Activated CD4-positive, alpha-beta memory T cell treated with anti-CD3 and anti-CD28 coated beads, Interleukin-2, amount 10 ng/mL, durations not matched to agents 7 days and 5 days (primary cell): ENCODE measurements around the gene RHBDL2. TPM values are rescaled to one million over a fixed set of nuclear protein-coding genes. Genes with fewer than 3 reads are reported as not detected.
"Not testable (repeated sequence)": the region's sequence is repeated elsewhere in the genome, so short reads cannot be mapped to it uniquely, and the experiment has no call there.

Source experiments
- CTCF ChIA-PET: fragments of 350-600 bp; sonication (Branson Sonifier 250); formaldehyde crosslinking; loops from one replicate; lab custom pipeline; 2021; ENCODE audit warnings: antibody characterized with exemption, inconsistent platforms; lab: Charles Lee
- POLR2A ChIA-PET: fragments of 350-600 bp; sonication (Branson Sonifier 250); formaldehyde crosslinking; loops from one replicate; lab custom pipeline; 2021; ENCODE audit warnings: antibody characterized with exemption; lab: Charles Lee
- DNase-seq: peaks from one replicate; pipeline ENCODE4 v3.0.0-alpha.2; 2020
- H3K27ac Mint-ChIP-seq: one replicate; pipeline ENCODE4 v1.8.0; 2021; ENCODE audit warnings: mild to moderate bottlenecking, mixed read lengths
- H3K27me3 Mint-ChIP-seq: one replicate; pipeline ENCODE4 v1.8.0; 2021; ENCODE audit warnings: mixed read lengths
- H3K36me3 Mint-ChIP-seq: one replicate; pipeline ENCODE4 v1.8.0; 2021; ENCODE audit warnings: low read depth, mixed read lengths
- H3K4me1 Mint-ChIP-seq: one replicate; pipeline ENCODE4 v1.8.0; 2021; ENCODE audit warnings: mixed read lengths
- H3K4me3 Mint-ChIP-seq: one replicate; pipeline ENCODE4 v1.8.0; 2021; ENCODE audit warnings: mild to moderate bottlenecking, mixed read lengths
- H3K9me3 Mint-ChIP-seq: one replicate; pipeline ENCODE4 v1.8.0; 2021; ENCODE audit warnings: mixed read lengths
- total RNA-seq, 2 experiments: library from RNA; stranded (reverse); gene quantifications; one replicate each; pipeline ENCODE4 v1.2.3, GENCODE V29; 2021

RHBDL2 gene, protein sequence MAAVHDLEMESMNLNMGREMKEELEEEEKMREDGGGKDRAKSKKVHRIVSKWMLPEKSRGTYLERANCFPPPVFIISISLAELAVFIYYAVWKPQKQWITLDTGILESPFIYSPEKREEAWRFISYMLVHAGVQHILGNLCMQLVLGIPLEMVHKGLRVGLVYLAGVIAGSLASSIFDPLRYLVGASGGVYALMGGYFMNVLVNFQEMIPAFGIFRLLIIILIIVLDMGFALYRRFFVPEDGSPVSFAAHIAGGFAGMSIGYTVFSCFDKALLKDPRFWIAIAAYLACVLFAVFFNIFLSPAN
- not detected for total RNA-seq

- ChIA-PET POLR2A (no interaction called here), CTCF (no interaction called here)
- peaks cover 6% of the 10 kb centered on the region for H3K4me1 Mint-ChIP-seq
- no peaks in the 10 kb centered on the region for H3K9me3 Mint-ChIP-seq
- no peaks in the 10 kb centered on the region for H3K36me3 Mint-ChIP-seq
- peaks cover 4% of the 10 kb centered on the region for H3K27me3 Mint-ChIP-seq
- no peak within 1 kb of the TSS for H3K27ac Mint-ChIP-seq
- no peak within 1 kb of the TSS for H3K4me3 Mint-ChIP-seq
- DNase-seq = no peak
Observed at GRCh38 chr1:38941527-38942019, at the start of gene RHBDL2. RHBDL2 (minus strand) TSS chr1:38941830; CDS start chr1:38919212, 22,618 bp downstream.

- DNase-seq = peak; percentile 96
- Mint-ChIP-seq H3K4me1 (peaks cover 50% of the 10 kb centered on the region), H3K27me3 (no peaks in the 10 kb centered on the region), H3K4me3 (peak within 1 kb of the TSS; percentile 91), H3K27ac (peak within 1 kb of the TSS; percentile 72), H3K36me3 (peaks cover 30% of the 10 kb centered on the region), H3K9me3 (no peaks in the 10 kb centered on the region)
- CTCF ChIA-PET = interaction anchor here (1.0 to 1.2 kb wide), 3 partner anchors 14 to 98 kb away, joined by 3 to 5 read pairs (median 4); partner anchors contain the start of gene NDUFS5
- POLR2A ChIA-PET = interaction anchor here (0.7 to 3.1 kb wide), 4 partner anchors 9 to 117 kb away, joined by 3 to 17 read pairs (median 6); partner anchors contain the start of genes MYCBP and NDUFS5
Observed at GRCh38 chr1:38990738-38991637, 49.4 kb upstream of the RHBDL2 start, which contains the start of gene AKIRIN1. AKIRIN1 (plus strand) TSS chr1:38991276; CDS start chr1:38991381, 105 bp downstream.

DNA sequence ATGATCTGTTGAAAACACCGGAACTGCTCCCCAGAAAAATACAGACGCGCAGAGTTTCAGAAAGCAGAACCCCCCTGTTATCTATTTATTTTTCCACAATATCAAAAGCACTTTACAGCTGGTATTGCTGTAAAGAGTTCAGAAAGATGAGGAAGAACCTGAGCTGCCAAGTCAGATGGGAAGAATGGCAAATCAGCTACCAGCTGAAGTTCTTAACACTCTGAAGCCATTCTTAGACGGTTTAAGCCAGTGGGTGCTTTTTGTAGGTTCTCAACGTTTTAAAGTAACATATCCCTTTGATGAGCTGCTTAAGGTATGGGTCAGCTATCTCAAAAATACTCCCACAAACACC, 48.7 kb upstream of the RHBDL2 start:
- H3K27ac Mint-ChIP-seq = peak overlapping the region; percentile 68
- ChIA-PET POLR2A (interaction anchor here (0.7 to 3.1 kb wide), 4 partner anchors 8 to 117 kb away, joined by 3 to 17 read pairs (median 6); partner anchors contain the start of genes MYCBP and NDUFS5), CTCF (interaction anchor here (1.0 to 1.2 kb wide), 3 partner anchors 13 to 99 kb away, joined by 3 to 5 read pairs (median 4); partner anchors contain the start of gene NDUFS5)
- peak overlapping the region; percentile 72 for H3K4me3 Mint-ChIP-seq
- peaks cover 28% of the 10 kb centered on the region for H3K36me3 Mint-ChIP-seq
- H3K27me3 Mint-ChIP-seq = no peaks in the 10 kb centered on the region
- no peaks in the 10 kb centered on the region for H3K9me3 Mint-ChIP-seq
- peaks cover 44% of the 10 kb centered on the region for H3K4me1 Mint-ChIP-seq
- no peak for DNase-seq

DNA sequence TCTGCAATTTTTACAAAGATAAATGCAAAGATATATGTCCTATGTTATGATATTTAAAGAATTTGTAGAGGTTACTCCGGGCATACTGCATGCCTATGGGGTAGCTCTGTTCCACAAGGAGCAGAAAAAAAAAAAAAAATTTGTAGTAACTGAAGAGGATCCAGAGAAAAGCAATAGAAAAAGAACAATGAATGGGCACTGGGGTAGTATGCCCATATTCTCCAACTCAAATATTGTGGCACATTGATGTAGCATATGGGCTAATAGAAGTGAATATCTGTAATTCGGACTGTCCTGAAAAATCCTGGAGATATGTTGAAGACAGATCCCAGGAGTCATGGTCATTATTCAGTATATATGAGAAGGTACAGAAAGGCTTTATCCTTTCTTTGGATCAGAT, 48.3 kb upstream of the RHBDL2 start:
- H3K9me3 Mint-ChIP-seq = no peaks in the 10 kb centered on the region
- H3K4me3 Mint-ChIP-seq = peak overlapping the region; percentile 72
- CTCF ChIA-PET = interaction anchor here (1.0 to 1.2 kb wide), 3 partner anchors 13 to 99 kb away, joined by 3 to 5 read pairs (median 4); partner anchors contain the start of gene NDUFS5
- peak overlapping the region; percentile 68 for H3K27ac Mint-ChIP-seq
- H3K36me3 Mint-ChIP-seq = peaks cover 24% of the 10 kb centered on the region
- DNase-seq = no peak
- H3K27me3 Mint-ChIP-seq = no peaks in the 10 kb centered on the region
- POLR2A ChIA-PET = interaction anchor here (1.0 to 3.1 kb wide), 3 partner anchors 8 to 36 kb away, joined by 3 to 17 read pairs (median 10); partner anchors contain the start of gene NDUFS5
- H3K4me1 Mint-ChIP-seq = peaks cover 40% of the 10 kb centered on the region

- not testable (repeated sequence) for H3K27me3 Mint-ChIP-seq
- H3K4me1 Mint-ChIP-seq = peaks cover 20% of the 10 kb centered on the region
Observed at GRCh38 chr1:38979380-38979779, 37.8 kb upstream of the RHBDL2 start.

GRCh38 chr1:38978245-38978542, 36.6 kb upstream of the RHBDL2 start:
- H3K4me3 Mint-ChIP-seq = peak overlapping the region; percentile 68
- peak overlapping the region; percentile 95 for H3K27ac Mint-ChIP-seq
- H3K9me3 Mint-ChIP-seq = peaks cover 20% of the 10 kb centered on the region
- peaks cover 20% of the 10 kb centered on the region for H3K36me3 Mint-ChIP-seq
- DNase-seq = peak; percentile 37
- H3K4me1 Mint-ChIP-seq = peaks cover 20% of the 10 kb centered on the region
- ChIA-PET CTCF (interaction anchor here (0.8 kb wide), 1 partner anchor 20 kb away, joined by 3 read pairs; no protein-coding TSS in a partner anchor), POLR2A (interaction anchor here (0.7 to 2.2 kb wide), 8 partner anchors 12 to 419 kb away, joined by 3 to 17 read pairs (median 4); partner anchors contain the start of genes AKIRIN1 and NDUFS5)
- not testable (repeated sequence) for H3K27me3 Mint-ChIP-seq

More at GRCh38 chr1:38979380-38979779, 37.8 kb upstream of the RHBDL2 start:
- DNase-seq, H3K27ac Mint-ChIP-seq, POLR2A ChIA-PET, H3K4me3 Mint-ChIP-seq: not testable (repeated sequence)
- CTCF ChIA-PET = interaction anchor here (0.7 kb wide), 1 partner anchor 237 kb away, joined by 3 read pairs; no protein-coding TSS in a partner anchor
- peaks cover 20% of the 10 kb centered on the region for H3K9me3 Mint-ChIP-seq
- H3K36me3 Mint-ChIP-seq = peaks cover 20% of the 10 kb centered on the region

- H3K27me3 Mint-ChIP-seq = not testable (repeated sequence)
- H3K27ac Mint-ChIP-seq = peak overlapping the region; percentile 95
- DNase-seq = peak; percentile 82
- POLR2A ChIA-PET = interaction anchor here (0.7 to 2.2 kb wide), 8 partner anchors 12 to 418 kb away, joined by 3 to 17 read pairs (median 4); partner anchors contain the start of genes AKIRIN1 and NDUFS5
- CTCF ChIA-PET = interaction anchor here (0.7 to 1.6 kb wide), 5 partner anchors 12 to 106 kb away, joined by 3 to 4 read pairs (median 3); partner anchors contain the start of gene AKIRIN1
- H3K4me1 Mint-ChIP-seq = peaks cover 25% of the 10 kb centered on the region
- H3K36me3 Mint-ChIP-seq = peaks cover 20% of the 10 kb centered on the region
- H3K4me3 Mint-ChIP-seq = peak overlapping the region; percentile 68
- H3K9me3 Mint-ChIP-seq = peaks cover 20% of the 10 kb centered on the region
Observed at GRCh38 chr1:38977399-38978244, 36.0 kb upstream of the RHBDL2 start.

DNA sequence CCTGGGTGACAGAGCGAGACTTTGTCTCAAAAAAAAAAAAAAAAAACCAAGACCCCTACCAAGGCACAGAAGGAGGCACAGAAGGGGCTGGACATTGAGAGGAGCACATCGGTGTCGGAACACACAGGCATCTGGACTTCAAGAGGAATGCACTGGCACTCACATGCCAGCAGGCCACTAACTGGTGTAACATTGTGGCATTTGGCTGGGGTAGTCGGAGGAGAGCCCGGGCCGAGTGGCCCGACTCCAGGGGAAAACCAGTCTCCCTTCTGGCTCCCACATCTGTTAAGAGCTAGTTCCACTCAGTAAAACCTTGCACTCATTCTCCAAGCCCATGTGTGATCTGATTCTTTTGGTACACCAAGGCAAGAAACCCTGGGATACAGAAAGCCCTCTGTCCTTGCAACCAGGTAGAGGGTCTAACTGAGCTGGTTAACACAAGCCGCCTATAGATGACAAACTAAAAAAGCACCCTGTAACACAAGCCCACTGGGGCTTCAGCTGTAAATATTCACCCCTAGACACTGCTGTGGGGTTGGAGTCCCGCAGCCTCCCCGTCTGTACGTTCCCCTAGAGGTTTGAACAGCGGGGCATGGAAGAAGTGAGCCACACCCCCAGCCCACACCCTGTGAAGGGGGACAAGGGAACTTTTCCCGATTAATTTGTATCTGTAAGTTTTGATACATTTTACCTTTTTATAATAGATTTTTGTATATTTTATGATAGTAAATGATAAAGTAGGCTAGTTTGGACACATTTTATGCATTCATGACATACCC, 32.2 kb upstream of the RHBDL2 start:
- Mint-ChIP-seq H3K27ac (no peak overlapping the region), H3K4me3 (no peak overlapping the region), H3K27me3 (no peaks in the 10 kb centered on the region), H3K4me1 (peaks cover 21% of the 10 kb centered on the region), H3K9me3 (peaks cover 11% of the 10 kb centered on the region), H3K36me3 (peaks cover 10% of the 10 kb centered on the region)
- no peak for DNase-seq
- POLR2A ChIA-PET = no interaction called here
- CTCF ChIA-PET = no interaction called here

- H3K27me3 Mint-ChIP-seq, H3K4me3 Mint-ChIP-seq, H3K9me3 Mint-ChIP-seq, CTCF ChIA-PET, POLR2A ChIA-PET, H3K27ac Mint-ChIP-seq, H3K36me3 Mint-ChIP-seq, DNase-seq: not testable (repeated sequence)
- H3K4me1 Mint-ChIP-seq = peaks cover 16% of the 10 kb centered on the region
Observed at GRCh38 chr1:38973145-38973544, 31.5 kb upstream of the RHBDL2 start.

DNA sequence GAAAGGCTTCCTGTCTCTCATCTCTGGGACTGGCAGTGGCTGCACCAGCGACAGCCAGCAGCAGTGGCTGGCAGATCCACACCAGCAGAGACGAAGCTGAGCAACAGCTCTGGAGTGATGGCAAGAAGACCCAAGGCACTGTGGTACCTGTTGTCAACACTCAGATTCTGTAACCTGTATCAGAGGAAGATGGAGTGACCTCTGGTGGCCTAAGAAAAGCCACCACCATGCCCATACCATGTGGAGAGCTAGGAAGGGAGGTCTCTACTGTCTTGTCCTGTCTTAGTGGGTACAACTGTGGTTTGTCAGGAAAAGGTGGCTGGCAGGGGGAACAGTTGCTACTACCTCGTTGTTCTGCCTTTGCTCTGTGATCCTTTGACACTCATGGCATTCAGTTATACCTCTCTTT, 22.5 kb upstream of the RHBDL2 start:
- H3K9me3 Mint-ChIP-seq = no peaks in the 10 kb centered on the region
- no peak for DNase-seq
- no peak overlapping the region for H3K27ac Mint-ChIP-seq
- ChIA-PET CTCF (interaction anchor here (0.5 to 0.9 kb wide), 3 partner anchors 9 to 644 kb away, joined by 3 to 4 read pairs (median 3); no protein-coding TSS in a partner anchor), POLR2A (no interaction called here)
- peaks cover 16% of the 10 kb centered on the region for H3K4me1 Mint-ChIP-seq
- no peaks in the 10 kb centered on the region for H3K36me3 Mint-ChIP-seq
- no peak overlapping the region for H3K4me3 Mint-ChIP-seq
- H3K27me3 Mint-ChIP-seq = no peaks in the 10 kb centered on the region

- no peaks in the 10 kb centered on the region for H3K27me3 Mint-ChIP-seq
- no peak overlapping the region for H3K4me3 Mint-ChIP-seq
- no peaks in the 10 kb centered on the region for H3K9me3 Mint-ChIP-seq
- POLR2A ChIA-PET = no interaction called here
- H3K36me3 Mint-ChIP-seq = no peaks in the 10 kb centered on the region
- DNase-seq = no peak
- CTCF ChIA-PET = no interaction called here
- no peak overlapping the region for H3K27ac Mint-ChIP-seq
- H3K4me1 Mint-ChIP-seq = peaks cover 16% of the 10 kb centered on the region
Observed at GRCh38 chr1:38962560-38962959, 20.9 kb upstream of the RHBDL2 start.
